ENCODE measurements around the gene ATP5ME. TPM values are rescaled to one million over a fixed set of nuclear protein-coding genes. Genes with fewer than 3 reads are reported as not detected.

ATP5ME gene
- total RNA-seq, 1 donor from 2014 or later = 230 TPM

DNA sequence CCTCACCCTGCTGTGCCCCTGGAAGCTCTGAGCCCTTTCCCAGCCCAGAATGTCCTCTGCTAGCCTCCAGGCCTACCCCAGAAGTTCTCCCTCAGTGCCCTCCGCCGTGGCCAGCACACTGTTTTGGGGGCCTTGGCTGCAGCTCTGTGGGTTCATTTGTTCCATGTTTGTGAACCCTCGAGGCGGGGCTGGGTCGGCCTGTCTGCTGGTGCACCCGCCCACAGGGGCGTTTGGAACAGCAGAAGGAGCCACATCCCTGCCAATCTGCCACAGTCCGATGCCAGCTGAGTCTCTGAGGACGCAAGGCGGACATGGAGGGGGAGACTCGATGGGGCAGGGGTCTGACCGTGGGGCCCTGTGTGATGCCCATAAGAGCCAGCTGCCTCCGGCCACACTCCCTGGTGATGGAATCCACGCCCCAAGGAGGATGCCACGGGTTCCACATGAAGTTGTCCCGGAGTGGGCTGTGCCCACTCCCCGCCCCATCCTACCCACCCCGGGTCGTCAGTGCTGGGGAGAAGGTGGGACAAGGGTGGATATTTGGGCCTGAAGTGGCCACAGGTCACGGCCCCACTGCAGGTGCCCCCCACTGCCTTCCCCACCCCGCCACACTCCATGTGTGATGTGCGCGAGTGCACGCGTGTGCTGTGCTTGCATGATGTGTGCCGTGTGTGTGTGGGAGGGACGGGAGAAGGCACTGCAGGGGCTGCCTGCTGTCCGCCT lies 7.1 kb downstream of the ATP5ME start:
- H3K4me3 Mint-ChIP-seq (ENCODE audit: unreplicated experiment) = no peak overlapping the region
- peaks cover 8% of the 10 kb centered on the region for H3K27me3 Mint-ChIP-seq (ENCODE audit: unreplicated experiment)
- no peak for TF ChIP-seq CTCF (IDR thresholded peaks at IDR 0.05; ENCODE audit: partially characterized antibody, unreplicated experiment)
- H3K9me3 Mint-ChIP-seq (ENCODE audit: unreplicated experiment) = peaks cover 1% of the 10 kb centered on the region
- no peaks in the 10 kb centered on the region for H3K4me1 Mint-ChIP-seq (ENCODE audit: low read depth, unreplicated experiment)
- no peak overlapping the region for H3K27ac Mint-ChIP-seq (ENCODE audit: unreplicated experiment)
- peak; percentile 7 for DNase-seq
- no peaks in the 10 kb centered on the region for H3K36me3 Mint-ChIP-seq (ENCODE audit: unreplicated experiment)

- H3K27ac Mint-ChIP-seq (ENCODE audit: unreplicated experiment) = no peak overlapping the region
- TF ChIP-seq CTCF (IDR thresholded peaks at IDR 0.05; ENCODE audit: partially characterized antibody, unreplicated experiment) = no peak
- peaks cover 8% of the 10 kb centered on the region for H3K27me3 Mint-ChIP-seq (ENCODE audit: unreplicated experiment)
- no peaks in the 10 kb centered on the region for H3K4me1 Mint-ChIP-seq (ENCODE audit: low read depth, unreplicated experiment)
- H3K9me3 Mint-ChIP-seq (ENCODE audit: unreplicated experiment) = peaks cover 1% of the 10 kb centered on the region
- DNase-seq = no peak
- no peaks in the 10 kb centered on the region for H3K36me3 Mint-ChIP-seq (ENCODE audit: unreplicated experiment)
- H3K4me3 Mint-ChIP-seq (ENCODE audit: unreplicated experiment) = no peak overlapping the region
Measured at GRCh38 chr4:666436-666810, 7.7 kb downstream of the ATP5ME start.

DNA sequence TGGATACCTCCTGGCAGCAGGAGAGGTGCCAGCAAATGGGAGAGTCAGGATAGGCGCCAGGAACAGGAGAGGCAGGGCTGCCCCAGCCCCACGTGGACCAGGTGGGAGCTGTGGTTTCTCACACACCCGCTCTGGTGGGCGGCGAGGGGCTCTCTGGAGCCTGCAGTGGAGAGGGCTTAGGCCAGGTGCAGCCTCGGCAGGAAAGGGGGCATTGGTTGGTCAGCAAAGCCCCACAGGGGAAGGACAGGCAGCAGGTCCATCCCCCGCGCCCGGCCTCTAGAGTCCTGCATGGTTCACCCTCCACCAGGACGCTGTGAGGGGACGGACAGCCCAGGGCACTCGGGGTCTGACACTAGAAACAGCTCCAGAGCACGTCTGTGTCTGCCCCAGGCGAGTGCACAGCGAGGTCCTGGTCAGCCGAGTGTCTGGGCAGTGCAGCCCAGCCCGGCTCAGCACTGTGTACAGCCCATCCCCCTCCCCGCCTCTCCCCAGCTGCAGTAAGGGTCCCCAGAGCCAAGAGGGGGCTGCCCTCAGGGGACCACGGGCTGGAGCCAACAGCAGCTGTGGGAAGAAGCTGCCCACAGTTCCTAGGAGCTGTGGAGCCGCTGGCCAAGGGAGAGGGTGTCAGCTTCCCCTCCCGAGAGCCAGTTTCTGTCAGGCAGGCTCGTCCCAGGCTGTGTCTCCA lies 8.2 kb downstream of the ATP5ME start:
- Mint-ChIP-seq H3K9me3 (ENCODE audit: unreplicated experiment) (peaks cover 3% of the 10 kb centered on the region), H3K4me3 (ENCODE audit: unreplicated experiment) (no peak overlapping the region), H3K27ac (ENCODE audit: unreplicated experiment) (no peak overlapping the region), H3K27me3 (ENCODE audit: unreplicated experiment) (peaks cover 10% of the 10 kb centered on the region), H3K36me3 (ENCODE audit: unreplicated experiment) (peaks cover 2% of the 10 kb centered on the region), H3K4me1 (ENCODE audit: low read depth, unreplicated experiment) (no peaks in the 10 kb centered on the region)
- peak; percentile 24 for DNase-seq
- no peak for TF ChIP-seq CTCF (IDR thresholded peaks at IDR 0.05; ENCODE audit: partially characterized antibody, unreplicated experiment)

GRCh38 chr4:665381-665750 lies 8.7 kb downstream of the ATP5ME start:
- no peak for DNase-seq
- Mint-ChIP-seq H3K4me1 (ENCODE audit: low read depth, unreplicated experiment) (no peaks in the 10 kb centered on the region), H3K4me3 (ENCODE audit: unreplicated experiment) (no peak overlapping the region), H3K27me3 (ENCODE audit: unreplicated experiment) (peaks cover 12% of the 10 kb centered on the region), H3K9me3 (ENCODE audit: unreplicated experiment) (peaks cover 4% of the 10 kb centered on the region), H3K36me3 (ENCODE audit: unreplicated experiment) (peaks cover 6% of the 10 kb centered on the region), H3K27ac (ENCODE audit: unreplicated experiment) (no peak overlapping the region)
- no peak for TF ChIP-seq CTCF (IDR thresholded peaks at IDR 0.05; ENCODE audit: partially characterized antibody, unreplicated experiment)

DNA sequence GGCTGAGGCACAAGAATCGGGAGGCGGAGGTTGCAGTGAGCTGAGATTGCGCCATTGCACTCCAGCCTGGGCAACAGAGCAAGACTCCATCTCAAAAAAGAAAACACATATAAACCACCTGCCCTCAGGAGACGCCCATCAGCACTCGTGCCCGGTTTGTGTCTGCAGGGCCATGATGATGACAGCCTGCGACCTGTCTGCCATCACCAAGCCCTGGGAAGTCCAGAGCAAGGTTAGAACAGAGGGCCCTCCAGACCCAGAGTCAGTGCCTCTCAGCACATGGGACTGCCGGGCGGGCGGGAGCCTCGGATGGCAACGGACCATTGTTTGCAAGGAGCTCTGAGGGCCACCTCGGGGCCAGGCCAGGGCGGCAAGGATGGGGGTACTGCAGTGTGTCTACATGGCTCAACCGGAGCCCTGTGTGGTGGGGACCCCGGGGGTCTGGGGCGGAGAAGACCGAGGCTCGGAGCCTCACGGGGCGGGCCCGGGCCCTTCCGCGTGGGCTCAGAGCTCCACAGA lies 9.3 kb downstream of the ATP5ME start:
- H3K27me3 Mint-ChIP-seq (ENCODE audit: unreplicated experiment) = peaks cover 12% of the 10 kb centered on the region
- TF ChIP-seq CTCF (IDR thresholded peaks at IDR 0.05; ENCODE audit: partially characterized antibody, unreplicated experiment) = no peak
- H3K4me1 Mint-ChIP-seq (ENCODE audit: low read depth, unreplicated experiment) = no peaks in the 10 kb centered on the region
- peak overlapping the region; percentile 59 for H3K4me3 Mint-ChIP-seq (ENCODE audit: unreplicated experiment)
- peak; percentile 14 for DNase-seq
- no peak overlapping the region for H3K27ac Mint-ChIP-seq (ENCODE audit: unreplicated experiment)
- peaks cover 4% of the 10 kb centered on the region for H3K9me3 Mint-ChIP-seq (ENCODE audit: unreplicated experiment)
- H3K36me3 Mint-ChIP-seq (ENCODE audit: unreplicated experiment) = peaks cover 6% of the 10 kb centered on the region

Measured in glutamatergic neuron (in vitro differentiated cells).